GM11168 (cell line): Measurements from ENCODE around the gene USP28.
"Not testable (repeated sequence)": the region's sequence is repeated elsewhere in the genome, so short reads cannot be mapped to it uniquely, and the experiment has no call there.

ENCODE experiments used
- in situ Hi-C: fragments of 300-500 bp; cut with MboI; formaldehyde crosslinking; loops from one replicate; pipeline ENCODE4 v1.12.0; 2022; ENCODE audit warnings: low sequenced_read_pairs; ENCODE audit not compliant: unreplicated experiment

USP28 gene

GRCh38 chr11:113875234-113876073 is at the start of gene USP28:
Gene USP28, minus strand, starts transcription at chr11:113875572. Its CDS starts 71 bp downstream, at chr11:113875501.
- in situ Hi-C loops, result loop anchor here (25.0 kb wide), 1 partner anchor 387 kb away; no protein-coding TSS in a partner anchor

- in situ Hi-C loops, result no loop called here
Observed at GRCh38 chr11:113923572-113923971, 48.2 kb upstream of the USP28 start.

- in situ Hi-C loops, result not testable (repeated sequence)
Observed at GRCh38 chr11:113911491-113911890, 36.1 kb upstream of the USP28 start.

- in situ Hi-C loops, result no loop called here
Observed at GRCh38 chr11:113908098-113908497, 32.7 kb upstream of the USP28 start.

- in situ Hi-C loops, result no loop called here
Observed at GRCh38 chr11:113907681-113908080, 32.3 kb upstream of the USP28 start.

GRCh38 chr11:113907152-113907551 is 31.8 kb upstream of the USP28 start:
- in situ Hi-C loops, result no loop called here

GRCh38 chr11:113906516-113906915 is 31.1 kb upstream of the USP28 start:
- in situ Hi-C loops, result no loop called here

GRCh38 chr11:113906038-113906437 is 30.7 kb upstream of the USP28 start:
- in situ Hi-C loops, result no loop called here

- in situ Hi-C loops, result no loop called here
Observed at GRCh38 chr11:113904379-113905101, 29.2 kb upstream of the USP28 start, which contains the start of gene HTR3B. Gene HTR3B, plus strand, starts transcription at chr11:113904796. Its CDS starts 138 bp downstream, at chr11:113904934.

- in situ Hi-C loops, result no loop called here
Observed at GRCh38 chr11:113901141-113901540, 25.8 kb upstream of the USP28 start.

GRCh38 chr11:113896156-113896879 is 20.9 kb upstream of the USP28 start:
- in situ Hi-C loops, result loop anchor here (25.0 kb wide), 1 partner anchor 366 kb away; no protein-coding TSS in a partner anchor

GRCh38 chr11:113895367-113896155 is 20.2 kb upstream of the USP28 start:
- in situ Hi-C loops, result loop anchor here (25.0 kb wide), 1 partner anchor 367 kb away; no protein-coding TSS in a partner anchor

- in situ Hi-C loops, result loop anchor here (25.0 kb wide), 1 partner anchor 368 kb away; no protein-coding TSS in a partner anchor
Observed at GRCh38 chr11:113894421-113894996, 19.1 kb upstream of the USP28 start.

- in situ Hi-C loops, result loop anchor here (25.0 kb wide), 1 partner anchor 373 kb away; no protein-coding TSS in a partner anchor
Observed at GRCh38 chr11:113888848-113889247, 13.5 kb upstream of the USP28 start.

- in situ Hi-C loops, result loop anchor here (25.0 kb wide), 1 partner anchor 376 kb away; no protein-coding TSS in a partner anchor
Observed at GRCh38 chr11:113885897-113886296, 10.5 kb upstream of the USP28 start.

GRCh38 chr11:113884361-113884836 is 9.0 kb upstream of the USP28 start:
- in situ Hi-C loops, result loop anchor here (25.0 kb wide), 1 partner anchor 378 kb away; no protein-coding TSS in a partner anchor

GRCh38 chr11:113881856-113882255 is 6.5 kb upstream of the USP28 start:
- in situ Hi-C loops, result loop anchor here (25.0 kb wide), 1 partner anchor 380 kb away; no protein-coding TSS in a partner anchor

- in situ Hi-C loops, result loop anchor here (25.0 kb wide), 1 partner anchor 381 kb away; no protein-coding TSS in a partner anchor
Observed at GRCh38 chr11:113880971-113881370, 5.6 kb upstream of the USP28 start.

- in situ Hi-C loops, result loop anchor here (25.0 kb wide), 1 partner anchor 383 kb away; no protein-coding TSS in a partner anchor
Observed at GRCh38 chr11:113879446-113879845, 4.1 kb upstream of the USP28 start.
